ENCODE data around the gene NPAS3.
A peak's percentile ranks its signal among the peaks of the same experiment; 100 is the strongest.

Gene NPAS3

DNA sequence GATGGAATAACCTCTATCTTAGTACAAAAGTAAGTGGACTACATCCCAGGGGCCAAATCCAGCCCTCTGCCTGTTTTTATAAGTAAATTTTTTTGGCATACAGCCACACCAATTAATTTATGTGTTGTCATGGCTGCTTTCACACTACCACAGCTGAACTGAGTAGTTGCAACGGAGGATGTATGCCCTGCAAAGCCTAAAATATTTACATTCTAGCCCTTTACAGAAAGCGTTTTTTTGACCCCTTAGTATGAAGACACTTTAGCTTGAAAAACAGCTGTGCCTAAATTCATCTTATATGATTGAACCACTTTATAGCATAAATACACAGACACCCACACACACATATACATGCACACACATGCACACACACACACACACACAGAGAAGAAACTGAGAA lies 510.6 kb downstream of the NPAS3 start:
- no peak for DNase-seq (ENCODE audit: low spot score)

DNA sequence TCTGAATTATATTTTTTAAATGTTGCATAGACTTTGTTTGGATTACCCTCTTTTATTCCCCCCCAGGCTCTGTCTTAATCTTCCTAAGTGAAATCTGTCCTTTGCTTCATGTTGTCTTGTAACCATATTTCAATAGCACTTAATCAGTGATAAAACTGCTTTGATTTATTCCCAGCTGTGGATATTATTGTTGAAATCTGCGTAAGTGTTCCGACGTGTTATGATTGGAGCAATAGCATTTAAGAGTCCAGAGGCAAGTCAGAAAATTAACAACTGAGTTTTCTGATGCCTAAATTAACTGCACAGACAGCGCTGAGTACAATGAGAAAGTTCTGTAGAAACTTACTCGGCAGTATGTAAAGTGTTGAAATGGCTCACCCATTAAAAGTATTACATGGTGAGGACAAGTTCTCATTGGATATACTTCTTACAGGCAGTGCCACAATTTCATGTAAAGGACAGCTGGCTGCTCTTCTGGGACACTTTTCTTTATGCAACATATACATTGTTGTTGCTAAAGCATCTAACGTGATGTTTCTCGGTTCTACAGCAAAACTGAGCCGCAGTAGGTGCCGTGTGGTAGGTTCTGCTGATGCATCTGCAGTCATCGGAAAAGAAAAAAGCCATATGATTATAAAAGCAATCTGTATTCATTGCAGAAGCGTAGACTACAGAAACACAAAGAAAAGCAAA lies 511.2 kb downstream of the NPAS3 start:
- no peak for DNase-seq (ENCODE audit: low spot score)

DNA sequence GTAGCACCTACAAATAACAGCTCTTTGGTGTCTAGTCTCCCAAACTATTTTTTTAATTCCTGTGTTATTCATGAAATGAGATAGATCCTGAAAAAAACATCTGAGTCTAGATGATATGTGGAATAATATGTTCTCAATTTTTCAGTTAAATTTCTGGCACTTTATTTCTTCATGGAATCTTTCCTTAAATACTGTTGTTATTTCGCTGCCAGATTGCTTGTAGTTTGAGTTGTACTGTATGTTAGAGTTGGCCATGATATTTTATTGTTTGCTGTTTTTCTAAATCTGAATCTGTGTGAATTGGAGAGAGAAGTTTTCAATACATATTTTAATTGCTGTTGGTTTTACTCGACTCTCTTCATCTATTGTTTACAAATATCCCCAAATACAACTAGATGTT lies 511.7 kb downstream of the NPAS3 start:
- DNase-seq (ENCODE audit: low spot score), result no peak

DNA sequence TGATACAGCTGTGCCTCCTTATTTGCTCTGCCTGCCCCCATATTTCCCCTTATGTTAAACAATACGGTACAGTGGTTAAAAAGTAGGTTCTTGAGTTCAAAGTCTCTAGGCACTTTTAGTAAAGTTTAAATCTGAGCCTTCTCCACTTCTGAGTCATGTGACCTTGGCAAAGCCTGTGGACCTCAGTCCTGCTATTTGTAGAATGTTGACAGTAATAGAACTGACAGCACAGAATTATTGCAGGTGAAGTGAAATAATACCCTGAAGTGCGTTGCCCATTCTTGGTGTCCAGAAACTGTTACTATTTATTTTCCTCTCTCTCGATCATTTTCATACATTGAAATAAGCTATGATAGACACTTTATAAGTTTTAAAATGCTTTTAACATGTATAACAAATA lies 512.5 kb downstream of the NPAS3 start:
- DNase-seq (ENCODE audit: low spot score), result no peak

DNA sequence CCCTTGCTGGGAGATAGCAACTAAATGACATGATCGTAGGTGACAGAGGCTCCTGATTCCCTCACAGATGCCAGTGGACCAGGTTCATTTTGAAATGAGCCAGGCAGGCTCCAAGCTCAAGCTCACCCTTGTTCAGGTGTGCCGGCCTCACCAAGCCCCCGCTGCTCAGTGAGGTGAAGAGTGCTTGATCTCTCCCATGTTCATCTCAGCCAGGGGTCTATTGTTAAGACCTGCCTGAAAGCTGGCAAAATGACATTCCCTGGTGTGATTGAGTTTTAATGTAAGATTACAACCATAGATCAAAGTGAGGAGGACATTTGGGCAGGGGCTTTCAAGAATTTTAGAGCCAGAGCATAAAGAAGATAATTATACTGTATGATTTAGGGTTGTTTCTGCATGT lies 514.3 kb downstream of the NPAS3 start:
- DNase-seq (ENCODE audit: low spot score), result no peak

DNA sequence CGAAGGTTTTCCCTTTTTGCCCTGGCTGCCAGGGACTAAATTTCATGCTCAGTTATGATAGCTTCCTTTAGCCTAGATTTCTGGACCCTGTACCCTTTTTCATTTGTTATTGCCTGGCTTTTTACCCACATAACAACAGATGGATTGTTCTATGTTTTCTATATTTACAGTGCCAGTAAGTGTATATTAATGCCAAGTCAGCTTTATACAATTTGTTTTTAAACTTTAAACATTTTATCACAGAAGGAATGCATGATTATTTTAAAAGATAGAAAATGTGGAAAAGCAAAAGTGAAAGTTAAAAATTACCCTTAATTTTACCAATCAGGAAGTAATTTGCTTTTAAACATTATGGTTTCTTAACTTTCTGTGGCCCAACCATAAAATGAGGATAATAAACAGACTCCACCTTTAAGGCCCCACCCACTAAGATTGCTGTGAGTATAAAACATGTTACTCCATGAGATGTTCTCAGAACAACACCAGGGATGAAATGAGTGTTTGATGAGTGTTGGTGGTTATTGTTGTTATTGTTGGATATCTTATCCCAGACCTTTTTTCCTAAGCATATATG lies 515.4 kb downstream of the NPAS3 start:
- DNase-seq (ENCODE audit: low spot score), result no peak

DNA sequence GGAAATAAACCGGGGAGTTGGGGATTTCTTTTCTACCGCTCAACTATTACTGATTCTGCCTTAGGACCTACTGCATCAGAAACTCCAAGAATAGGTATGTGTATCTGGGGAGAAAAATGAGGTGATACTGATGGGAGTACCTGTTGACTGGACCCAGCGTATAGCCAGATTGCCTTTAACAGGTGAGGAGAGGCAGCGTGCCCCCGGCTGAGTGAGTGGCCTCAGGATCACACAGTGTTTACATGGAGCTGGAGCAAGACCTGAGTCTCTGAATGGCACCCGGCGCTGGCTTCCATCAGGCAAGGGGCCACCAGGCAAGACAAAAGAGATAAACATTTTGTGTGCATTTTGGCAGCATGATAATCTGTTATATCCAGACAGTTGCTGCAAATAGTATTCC lies 516.0 kb downstream of the NPAS3 start:
- DNase-seq (ENCODE audit: low spot score), result no peak

DNA sequence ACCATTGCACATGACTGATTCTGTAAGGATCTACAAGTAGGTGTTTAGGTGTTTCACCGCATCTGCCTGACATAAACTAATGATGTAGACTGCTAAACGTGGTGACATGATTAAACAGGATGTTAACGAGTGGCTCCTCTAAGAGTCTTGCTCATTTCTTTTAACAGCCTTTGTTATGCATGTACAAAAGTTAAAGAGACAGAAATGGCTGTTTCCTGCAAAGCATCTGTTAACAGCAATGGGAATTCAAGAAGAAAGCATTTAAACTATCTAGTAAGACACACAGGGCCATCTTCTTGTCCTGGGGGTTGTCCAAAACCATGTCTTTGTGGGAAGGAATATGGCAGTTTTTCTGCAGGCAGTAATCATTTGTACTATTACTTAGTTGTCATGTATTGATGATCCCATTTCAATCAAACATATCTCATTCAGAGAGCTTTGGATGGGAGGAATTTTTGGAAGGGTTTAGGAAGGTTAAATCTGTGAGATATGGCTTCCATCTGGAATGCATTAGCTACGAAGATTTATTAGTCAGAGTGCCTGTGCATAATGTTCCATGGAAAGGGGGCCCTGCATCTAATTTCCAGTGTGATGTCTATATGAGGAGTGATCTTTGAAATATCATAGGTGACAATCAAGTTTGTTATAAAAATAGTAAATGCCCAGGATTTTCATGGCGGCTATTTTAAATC lies 517.1 kb downstream of the NPAS3 start:
- DNase-seq (ENCODE audit: low spot score), result no peak

DNA sequence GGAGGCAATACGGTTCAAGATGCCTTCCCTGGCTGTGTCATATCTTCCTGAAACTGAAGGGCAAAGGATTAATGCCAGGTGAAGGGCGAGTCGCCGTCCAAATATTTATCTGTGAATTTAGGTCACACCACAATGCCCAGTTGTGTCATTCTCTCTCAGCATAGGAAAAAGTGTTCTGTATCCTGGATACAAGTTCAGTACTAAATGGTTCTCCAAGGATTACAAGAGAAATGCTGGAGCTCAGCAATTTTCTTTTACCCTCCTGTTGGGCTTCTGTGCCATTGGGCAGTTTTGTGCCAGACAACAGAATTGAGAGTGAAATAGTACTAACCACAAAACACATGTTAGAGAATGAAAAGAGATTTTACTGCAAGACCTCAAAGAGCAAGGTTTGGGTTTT lies 518.3 kb downstream of the NPAS3 start:
- no peak for DNase-seq (ENCODE audit: low spot score)

DNA sequence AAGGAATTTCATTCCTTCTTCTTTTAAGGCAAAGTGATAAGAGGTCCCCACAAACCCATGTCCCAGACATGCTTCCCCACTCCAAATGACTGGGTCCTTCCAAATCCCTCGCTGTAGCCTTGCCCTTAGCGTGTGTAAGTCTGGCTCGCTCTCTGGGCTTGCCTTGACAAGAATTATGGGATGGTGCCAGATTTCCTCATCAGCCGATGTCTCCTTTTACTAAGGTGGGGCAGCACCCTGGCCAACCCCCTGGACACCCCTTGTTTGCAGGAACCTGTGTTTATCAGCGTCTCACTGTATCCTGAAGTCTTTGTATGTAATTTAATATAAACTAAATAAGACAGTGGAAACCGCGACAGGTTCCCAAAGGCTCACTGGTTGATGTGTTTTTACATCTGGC lies 518.9 kb downstream of the NPAS3 start:
- DNase-seq (ENCODE audit: low spot score), result no peak

DNA sequence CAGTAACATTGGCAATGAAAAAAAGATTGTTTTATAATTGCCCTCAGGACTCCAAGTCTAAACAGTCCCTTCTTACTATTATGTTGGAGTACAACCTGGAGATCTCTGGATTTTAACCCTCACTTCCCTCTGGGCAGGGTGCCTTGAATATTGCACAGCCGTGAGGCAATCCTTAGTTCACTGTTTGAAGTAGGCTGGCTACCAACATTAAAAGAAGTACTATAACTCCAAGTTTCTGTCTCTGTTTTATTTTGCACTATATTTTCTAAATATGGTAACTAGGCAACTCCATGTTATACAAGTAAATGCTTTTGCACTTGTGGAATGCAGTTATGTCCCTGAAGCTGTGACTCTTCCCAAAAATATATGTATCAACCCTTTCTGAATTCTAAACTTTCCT lies 521.5 kb downstream of the NPAS3 start:
- no peak for DNase-seq (ENCODE audit: low spot score)

DNA sequence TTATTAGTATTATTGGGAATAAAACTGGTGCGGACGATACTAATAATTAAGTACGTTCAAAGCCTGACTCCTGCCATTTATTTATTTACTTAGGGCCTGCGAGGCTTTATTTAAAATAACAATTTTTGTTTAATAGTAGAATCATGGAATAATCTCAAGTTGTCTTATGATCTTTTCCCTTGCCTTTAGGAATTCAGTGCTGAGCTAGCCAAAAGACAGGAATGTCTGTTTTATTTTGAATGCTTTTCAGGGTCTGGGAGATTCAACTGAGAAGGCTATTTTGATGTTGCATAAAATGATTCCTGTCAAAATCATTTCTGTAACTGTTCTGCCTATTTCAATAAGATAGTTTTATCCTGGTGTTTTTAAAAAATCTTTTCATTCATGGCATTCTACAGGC lies 522.4 kb downstream of the NPAS3 start:
- DNase-seq (ENCODE audit: low spot score), result no peak

DNA sequence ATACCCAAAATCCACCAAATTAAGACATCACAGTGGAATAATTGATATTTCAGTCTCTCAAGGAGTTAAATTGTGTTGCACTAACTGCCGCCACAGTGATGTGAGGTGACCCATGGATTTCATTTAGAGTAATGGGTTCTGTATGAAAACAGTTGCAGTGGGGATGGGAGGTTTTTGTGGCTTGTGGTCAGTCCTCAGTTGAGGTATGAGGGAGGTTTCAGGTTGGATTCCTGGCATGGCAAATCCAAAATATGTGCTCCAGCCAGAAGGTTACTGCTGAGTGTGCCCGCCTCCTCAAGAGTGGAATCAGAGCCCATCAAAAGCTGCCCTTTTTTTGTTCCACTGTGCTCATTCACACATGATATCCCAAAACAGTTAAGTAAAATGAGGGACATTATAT lies 525.1 kb downstream of the NPAS3 start:
- no peak for DNase-seq (ENCODE audit: low spot score)

DNA sequence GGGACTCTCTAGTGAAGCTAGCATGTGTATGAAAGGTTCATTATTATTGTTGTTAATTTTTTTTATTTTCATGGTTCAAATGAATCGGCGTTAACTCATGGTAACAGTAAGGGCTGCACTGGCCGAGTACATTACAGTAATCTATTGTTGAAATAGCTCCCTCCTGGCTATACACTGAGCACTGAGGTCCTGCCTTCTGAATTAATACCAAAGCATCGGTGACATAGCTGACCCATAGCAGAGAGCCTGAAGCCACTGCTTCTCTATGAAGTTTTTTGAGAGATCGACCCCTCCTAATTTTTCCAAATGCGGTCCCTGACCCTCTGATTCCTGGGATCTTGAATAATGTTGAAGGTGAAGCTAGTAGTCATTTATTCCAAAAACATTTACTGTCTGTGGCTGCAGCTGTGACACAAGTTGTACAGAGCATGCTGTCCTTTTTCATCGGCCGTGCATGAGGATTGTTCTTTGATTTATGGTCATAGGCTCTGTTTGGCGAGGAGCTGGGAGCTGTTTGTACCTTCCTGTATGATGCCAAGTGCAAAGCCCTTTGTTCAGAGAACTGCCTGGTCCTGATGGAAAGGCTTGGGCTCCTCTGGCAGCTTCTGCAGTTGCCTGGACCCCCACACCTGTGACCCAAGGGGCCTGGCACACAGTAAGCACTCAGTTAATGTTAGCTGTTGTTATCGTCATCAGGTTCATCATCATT lies 525.7 kb downstream of the NPAS3 start:
- DNase-seq (ENCODE audit: low spot score), result no peak

DNA sequence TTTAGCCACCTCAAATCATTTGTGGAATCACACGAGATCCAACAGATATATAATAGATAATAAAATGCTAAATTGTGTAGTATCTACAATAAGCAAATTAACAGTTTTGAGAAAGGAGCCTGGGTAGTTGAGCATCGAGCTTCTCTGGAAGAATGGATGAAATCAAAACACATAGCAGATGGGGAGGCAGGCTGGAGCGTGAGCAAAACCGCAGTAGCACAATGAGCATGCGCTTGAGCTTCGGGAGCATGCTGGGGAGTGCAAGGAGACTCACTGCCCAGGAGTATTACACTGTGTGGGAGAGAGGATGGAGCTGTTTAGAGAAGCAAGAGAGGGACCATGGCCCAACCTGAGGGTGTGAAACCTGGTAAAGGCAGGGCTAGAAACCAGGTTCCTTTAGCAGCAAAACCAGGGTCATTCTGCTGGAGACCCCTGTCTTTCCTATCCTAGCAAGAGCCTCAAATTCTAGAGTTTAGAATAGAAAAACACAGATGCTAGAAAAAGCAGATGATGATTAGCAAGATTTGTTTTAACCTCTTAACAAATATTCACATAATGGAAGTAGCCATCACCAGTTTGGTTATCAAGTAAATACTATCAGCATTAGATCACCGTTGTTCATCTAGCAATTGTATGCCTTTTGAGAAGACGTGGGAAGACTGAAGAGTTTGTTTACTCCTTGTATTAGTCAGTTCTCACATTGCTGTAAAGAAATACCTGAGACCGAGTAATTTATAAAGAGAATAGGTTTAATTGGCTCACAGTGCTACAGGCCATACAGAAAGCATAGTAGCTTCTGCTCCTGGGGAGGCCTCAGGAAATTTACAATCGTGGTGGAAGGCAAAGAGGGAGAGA lies 527.4 kb downstream of the NPAS3 start:
- DNase-seq (ENCODE audit: low spot score), result no peak

DNA sequence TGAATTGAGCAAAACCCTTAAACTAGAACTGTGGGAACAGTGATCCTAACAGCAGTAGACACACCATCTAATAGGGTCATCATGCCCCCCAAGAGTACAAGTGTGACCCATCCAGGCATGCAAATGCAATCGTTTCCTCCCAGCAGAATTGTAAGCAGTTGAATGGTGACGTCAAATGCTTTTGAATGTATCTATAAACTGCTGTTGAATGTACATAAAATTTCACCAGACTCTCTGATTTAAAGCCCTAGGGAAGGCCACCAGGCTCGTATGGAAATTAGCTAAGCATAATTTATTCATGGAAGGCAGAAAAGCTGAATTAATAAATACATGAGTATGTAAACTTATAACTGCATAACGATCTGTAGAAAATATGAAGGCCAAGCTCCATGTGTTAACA lies 529.3 kb downstream of the NPAS3 start:
- DNase-seq (ENCODE audit: low spot score), result no peak

DNA sequence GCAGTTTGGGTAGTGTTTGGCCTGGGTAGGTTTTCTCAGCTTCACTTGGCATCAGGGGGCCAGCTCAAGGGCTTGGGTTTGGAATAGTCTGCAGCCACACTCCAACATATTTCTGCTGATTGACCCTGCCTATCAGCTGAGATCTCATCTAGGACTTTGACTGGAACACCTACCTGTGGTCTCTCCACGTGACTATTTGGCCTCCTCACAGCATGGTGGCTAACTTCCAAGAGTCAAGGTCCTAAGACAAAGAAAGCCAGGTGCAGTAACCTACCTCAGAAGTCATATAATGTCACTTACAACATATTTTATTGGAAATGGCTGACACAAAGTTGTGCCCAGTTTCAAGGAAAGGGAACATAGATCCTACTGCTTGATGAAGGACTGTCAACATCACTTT lies 531.2 kb downstream of the NPAS3 start:
- no peak for DNase-seq (ENCODE audit: low spot score)

DNA sequence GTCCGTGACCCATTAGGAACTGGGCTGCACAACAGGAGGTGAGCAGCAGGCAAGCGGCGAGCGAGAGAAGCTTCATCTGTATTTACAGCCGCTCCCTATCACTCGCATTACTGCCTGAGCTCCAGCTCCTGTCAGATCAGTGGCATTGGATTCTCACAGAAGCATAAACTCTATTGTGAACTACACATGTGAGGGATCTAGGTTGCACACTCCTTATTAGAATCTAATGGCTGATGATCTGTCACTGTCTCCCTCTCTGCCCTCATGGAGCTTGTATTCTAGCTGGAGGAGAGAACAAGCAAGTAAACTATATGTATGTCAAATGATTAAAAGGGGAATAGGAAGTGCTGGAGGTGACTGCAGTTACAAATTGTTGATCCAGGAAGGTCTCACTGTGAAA lies 533.1 kb downstream of the NPAS3 start:
- DNase-seq (ENCODE audit: low spot score), result no peak

DNA sequence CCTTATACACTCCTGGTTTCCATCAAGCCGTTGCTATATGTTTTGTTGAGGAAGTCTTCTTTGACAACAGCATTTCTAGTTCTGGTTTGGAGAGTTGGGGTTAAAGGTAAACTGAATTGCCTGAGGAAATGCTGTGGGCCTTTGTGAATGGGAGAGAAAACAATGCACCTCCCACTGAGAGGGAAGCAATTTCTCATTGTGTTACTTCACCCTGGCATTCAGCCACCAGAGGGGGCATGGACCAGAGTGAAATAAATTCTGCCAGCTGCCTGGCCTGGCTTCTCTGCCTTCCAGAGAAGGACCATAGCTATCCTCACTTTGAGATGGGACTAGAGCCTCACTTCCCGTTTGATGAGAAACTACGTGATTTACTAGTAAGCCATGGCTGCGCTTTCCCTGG lies 536.9 kb downstream of the NPAS3 start:
- peak; percentile 81 for DNase-seq (ENCODE audit: low spot score)

DNA sequence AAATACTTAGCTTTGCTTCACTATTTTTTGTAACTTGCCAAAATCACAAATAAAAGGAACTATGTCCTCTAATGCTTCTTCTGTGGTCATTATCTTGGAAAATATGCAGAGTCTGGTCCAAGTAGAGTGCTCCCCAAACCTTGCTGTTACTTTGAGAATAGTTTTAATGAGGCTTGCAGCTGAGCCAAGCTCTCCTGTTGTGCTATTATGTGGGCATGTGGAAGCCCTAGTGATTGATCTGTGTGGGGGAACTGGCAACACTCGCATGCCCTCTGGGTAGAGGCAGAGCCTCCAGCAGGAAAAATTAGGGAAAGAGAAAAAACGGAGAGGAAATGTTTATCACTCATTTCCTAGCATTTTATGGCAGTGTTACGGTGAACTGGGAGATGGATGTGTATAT lies 539.1 kb downstream of the NPAS3 start:
- DNase-seq (ENCODE audit: low spot score), result no peak

DNA sequence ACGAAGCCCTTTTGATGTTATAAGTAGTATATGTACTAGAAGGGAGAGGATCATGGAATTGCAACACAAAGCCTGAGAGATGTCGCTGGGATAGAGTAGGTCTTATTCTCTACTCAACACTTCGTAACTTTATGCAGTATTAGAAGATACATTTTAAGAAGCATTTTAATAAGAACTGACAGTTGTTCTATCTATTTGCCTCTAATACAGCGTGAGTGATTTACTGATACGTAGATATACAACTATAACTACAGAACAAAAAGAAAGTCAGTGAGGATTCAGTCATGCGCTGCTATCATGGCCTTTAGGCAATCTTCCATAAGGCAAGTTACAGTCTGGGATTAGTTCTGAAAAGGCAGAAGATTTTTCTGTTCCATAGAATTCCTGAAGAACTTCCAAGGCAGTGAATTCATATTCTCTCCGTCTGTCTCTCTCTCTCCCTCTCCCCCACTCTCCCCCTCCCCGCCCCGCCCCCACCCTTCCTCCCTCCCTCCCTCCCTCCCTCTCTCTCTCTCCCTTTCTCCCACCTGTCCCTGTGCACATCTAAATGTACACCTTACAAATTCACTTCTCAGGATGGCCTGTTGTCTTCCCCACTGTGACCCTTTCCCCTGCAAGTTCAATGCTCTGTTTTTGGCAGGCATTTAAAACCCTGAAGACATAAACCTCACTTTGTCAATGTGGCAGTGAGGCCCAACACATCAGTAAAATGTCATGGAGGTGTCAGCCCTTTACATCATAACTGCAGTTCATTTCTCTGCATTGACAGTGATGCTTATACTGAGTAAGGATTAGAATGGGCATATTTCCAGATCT lies 541.6 kb downstream of the NPAS3 start:
- DNase-seq (ENCODE audit: low spot score), result no peak

DNA sequence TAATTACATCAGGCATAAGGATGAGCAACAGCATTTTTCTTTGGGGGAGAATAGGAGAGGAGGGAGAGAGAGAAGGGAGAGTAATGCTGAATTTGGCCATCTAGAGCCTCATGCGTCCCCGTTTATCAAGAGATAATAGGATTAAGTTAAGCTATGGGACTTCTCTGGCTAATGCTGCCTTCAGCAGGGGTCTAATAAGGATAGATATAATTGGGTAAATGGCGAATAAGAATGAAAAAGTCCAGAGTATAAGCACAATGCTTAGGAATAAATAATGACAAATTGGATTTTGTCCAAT lies 542.2 kb downstream of the NPAS3 start:
- no peak for DNase-seq (ENCODE audit: low spot score)
